GM12878 (cell line): ENCODE results near the gene RPS28. TPM values are rescaled to one million over a fixed set of nuclear protein-coding genes. Genes with fewer than 3 reads are reported as not detected.
A peak's percentile ranks its signal among the peaks of the same experiment; 100 is the strongest.

Experiments used
- ATAC-seq: fragments of 200-7000 bp; cut with Tn5 transposase; 3 replicates; pipeline ENCODE4 v1.9.1; 2020; ENCODE audit warnings: mild to moderate bottlenecking, moderate library complexity
- BruUV-seq: library from RNA; stranded (reverse); fragments of 400-500 nt; replicated peaks from 2 replicates; lab custom pipeline; 2021; lab: Mats Ljungman, UMichigan
- CTCF ChIA-PET: fragments of 300-600 bp; sonication (Branson Sonifier 250); formaldehyde crosslinking; extraction: SDS; loops from one replicate; lab custom pipeline; 2021; ENCODE audit warnings: inconsistent platforms; lab: Yijun Ruan, JAX
- POLR2A ChIA-PET: fragments of 350-600 bp; formaldehyde crosslinking; extraction: SDS; loops from one replicate; lab custom pipeline; 2021; ENCODE audit warnings: inconsistent platforms; lab: Charles Lee
- RAD21 ChIA-PET: fragments of 300-600 bp; sonication (Branson Sonifier 250); formaldehyde crosslinking; loops from one replicate; lab custom pipeline; 2023; ENCODE audit warnings: antibody characterized with exemption; ENCODE audit not compliant: unreplicated experiment; lab: Charles Lee
- SMC1A ChIA-PET: fragments of 300-600 bp; sonication (Branson Sonifier 250); formaldehyde crosslinking; loops from one replicate; lab custom pipeline; 2023; ENCODE audit not compliant: unreplicated experiment, uncharacterized antibody; lab: Charles Lee
- DNase-seq: peaks from one replicate; pipeline ENCODE4 v3.0.0-alpha.2; 2011; ENCODE audit warnings: low read depth, low spot score
- FAIRE-seq: peaks from 3 replicates; lab custom pipeline; 2011; peaks lifted over from hg19 to GRCh38; lab: Jason Lieb, UNC
- H2AFZ ChIP-seq: 2 replicates; pipeline ENCODE4 v1.6.0; 2011; ENCODE audit warnings: low read depth, low read length, control low read depth; ENCODE audit not compliant: control insufficient read depth
- H3K27ac ChIP-seq: 2 replicates; pipeline ENCODE4 v1.5.1; 2011; ENCODE audit warnings: control low read depth; ENCODE audit not compliant: control insufficient read depth, insufficient read depth
- H3K27me3 ChIP-seq, 2 experiments: replicated peaks in 1 of 2; 2 replicates each; pipeline versions ENCODE4 v1.6.0 to v1.6.1; 2011; ENCODE audit warnings: low read length in 1 of 2; ENCODE audit not compliant: control insufficient read depth in 2 of 2, insufficient read depth in 2 of 2
- H3K36me3 ChIP-seq, 2 experiments: 2 replicates each; pipeline ENCODE4 v1.5.1; 2011; ENCODE audit warnings: low read length in 1 of 2; ENCODE audit not compliant: control insufficient read depth in 2 of 2, insufficient read depth in 2 of 2
- H3K4me1 ChIP-seq: 2 replicates; pipeline ENCODE4 v1.6.1; 2011; ENCODE audit warnings: mild to moderate bottlenecking, low read length, moderate library complexity, mixed read lengths; ENCODE audit not compliant: control insufficient read depth, insufficient read depth
- H3K4me2 ChIP-seq: 2 replicates; pipeline ENCODE4 v1.6.0; 2011; ENCODE audit warnings: control low read depth; ENCODE audit not compliant: control insufficient read depth, insufficient read depth
- H3K4me3 ChIP-seq: fragments of 200-600 bp; sonication (generic); 2 replicates; pipeline ENCODE4 v1.5.1; 2016
- H3K79me2 ChIP-seq: 2 replicates; pipeline ENCODE4 v1.6.0; 2011; ENCODE audit warnings: low read length; ENCODE audit not compliant: control insufficient read depth, insufficient read depth
- H3K9ac ChIP-seq: 2 replicates; pipeline ENCODE4 v1.8.0; 2011; ENCODE audit warnings: low read length, control low read depth, mixed read lengths; ENCODE audit not compliant: control insufficient read depth, insufficient read depth
- H3K9me3 ChIP-seq: replicated peaks from 3 replicates; pipeline ENCODE4 v1.5.1; 2011; ENCODE audit warnings: mild to moderate bottlenecking, low read length; ENCODE audit not compliant: control insufficient read depth, insufficient read depth
- H4K20me1 ChIP-seq: 2 replicates; pipeline ENCODE4 v1.6.0; 2011; ENCODE audit not compliant: control insufficient read depth, insufficient read depth
- CBX5 ChIP-seq: sonication (generic); IDR thresholded peaks from 2 replicates; pipeline ENCODE4 v1.6.1; 2016; ENCODE audit warnings: low read depth, moderate library complexity, mild to moderate bottlenecking, inconsistent platforms
- CHD4 ChIP-seq: fragments of 200-600 bp; sonication (generic); IDR thresholded peaks from 2 replicates; pipeline ENCODE4 v1.6.1; 2016; ENCODE audit warnings: mild to moderate bottlenecking
- FOXK2 ChIP-seq: fragments of 450-650 bp; IDR thresholded peaks from 2 replicates; pipeline ENCODE4 v1.6.1; 2017; ENCODE audit warnings: mild to moderate bottlenecking, moderate library complexity
- GABPA ChIP-seq: IDR thresholded peaks from 2 replicates; pipeline ENCODE4 v1.6.1; 2014; ENCODE audit warnings: antibody characterized with exemption, low read depth, mild to moderate bottlenecking, inconsistent platforms
- MYB ChIP-seq: fragments of 150-350 bp; IDR thresholded peaks from 2 replicates; pipeline ENCODE4 v1.6.1; 2014; ENCODE audit warnings: mild to moderate bottlenecking, low read depth, low read length, borderline replicate concordance
- MYC ChIP-seq: IDR thresholded peaks from 2 replicates; pipeline ENCODE4 v1.6.1; 2011; ENCODE audit warnings: mild to moderate bottlenecking, low read length, moderate library complexity, inconsistent platforms; ENCODE audit not compliant: insufficient read depth, insufficient replicate concordance, insufficient read length, severe bottlenecking
- RAD51 ChIP-seq: fragments of 450-650 bp; IDR thresholded peaks from 2 replicates; pipeline ENCODE4 v1.6.1; 2016; ENCODE audit warnings: moderate library complexity, mild to moderate bottlenecking, inconsistent platforms
- ZNF384 ChIP-seq: IDR thresholded peaks from 2 replicates; pipeline ENCODE4 v1.6.1; 2012; ENCODE audit warnings: low read depth, mild to moderate bottlenecking, low read length, improper control_type of control experiment, borderline replicate concordance
- WGBS: methylation state at CpG from one replicate; pipeline ENCODE4 v1.1.6; 2016; ENCODE audit warnings: low lambda C conversion rate; ENCODE audit not compliant: insufficient replicate concordance, insufficient coverage; ENCODE audit errors: missing lambda C conversion rate; 5-methylcytosine and 5-hydroxymethylcytosine counted together
- in situ Hi-C: fragments of 300-500 bp; cut with MboI; formaldehyde crosslinking; loops from 9 replicates; pipeline ENCODE4 v1.14.3; 2018; ENCODE audit warnings: mixed read lengths
- intact Hi-C: fragments of 100-400 bp; cut with micrococcal nuclease; formaldehyde crosslinking; loops from one replicate; pipeline ENCODE4 v1.14.2; 2022; ENCODE audit not compliant: unreplicated experiment
- polyA plus RNA-seq, 11 experiments: library from polyadenylated mRNA; depleted of rRNA in 4 of 11; unstranded in 6 of 11; stranded (reverse) in 5 of 11; fragments of >200 nt; fragmentation: Nextera tagmentation in 4 of 11; fragmentation: Illumina TruSeq in 1 of 11; extraction: Ambion mirVana in 4 of 11; extraction: Trizol in 1 of 11; gene quantifications; 1 replicate in 1 of 11; 2 replicates in 10 of 11; pipeline versions ENCODE4 v1.2.1 to v1.2.3, GENCODE V29; 2011 to 2016; ENCODE audit warnings: inconsistent platforms in 2 of 11, missing spikeins in 2 of 11, low read depth in 1 of 11
- total RNA-seq, 4 experiments: library from RNA; depleted of rRNA in 3 of 4; stranded (reverse); fragments of >200 nt in 3 of 4; fragmentation: Illumina TruSeq in 1 of 4; extraction: Trizol in 1 of 4; gene quantifications; 2 replicates each; pipeline versions ENCODE4 v1.2.1 to v1.2.3, GENCODE V29; 2013 to 2021
- TF ChIP-seq, protein P1 (sequence below): fragments of 450-650 bp; IDR thresholded peaks from 2 replicates; pipeline ENCODE4 v1.6.1; 2016; ENCODE audit warnings: mild to moderate bottlenecking, moderate library complexity, borderline replicate concordance
- TF ChIP-seq, protein P2 (sequence below): fragments of 450-650 bp; IDR thresholded peaks from 2 replicates; pipeline ENCODE4 v1.6.1; 2016; ENCODE audit warnings: mild to moderate bottlenecking

RPS28 gene
- total and polyA plus RNA-seq, 10 of the 15 experiments (the other 5 are each of a cell fraction or from before 2014, with no cell fraction given) = 422 to 3,905 (median 1,580) TPM

DNA sequence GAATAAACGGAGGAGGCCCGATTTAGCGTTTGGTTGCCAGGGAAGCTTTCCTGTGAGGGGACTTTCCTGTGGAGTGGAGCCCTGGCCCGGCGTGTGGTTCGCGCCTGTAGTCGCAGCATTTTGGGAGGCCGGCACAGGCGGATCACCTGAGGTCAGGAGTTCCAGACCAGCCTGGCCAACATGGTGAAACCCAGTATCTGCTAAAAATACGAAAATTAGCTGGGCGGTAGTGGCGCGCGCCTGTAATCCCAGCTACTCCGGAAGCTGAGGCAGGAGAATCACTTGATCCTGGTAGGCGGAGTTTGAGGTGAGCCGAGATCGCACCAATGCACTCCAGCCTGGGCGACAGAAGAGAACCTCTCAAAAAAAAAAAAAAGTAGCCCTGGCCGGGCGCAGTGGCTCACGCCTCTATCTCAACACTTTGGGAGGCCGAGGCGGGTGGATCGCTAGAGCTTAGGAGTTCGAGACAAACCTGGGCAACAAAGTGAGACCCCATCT, 14.8 kb downstream of the RPS28 start:
- Histone ChIP-seq H3K27ac (no peak overlapping the region), H3K27me3 (peaks cover 2 to 5% of the 10 kb centered on the region in 2 experiments; a peak in 3 of 4 replicates), H3K4me1 (peaks cover 2% of the 10 kb centered on the region; the same call in 1 of the 2 replicates), H3K4me3 (no peak overlapping the region), H3K79me2 (no peaks in the 10 kb centered on the region), H2AFZ (peak overlapping the region; percentile 15; the same call in 1 of the 2 replicates), H3K36me3 (no peaks in the 10 kb centered on the region), H3K9ac (no peak overlapping the region)
- ChIA-PET CTCF (interaction anchor here (0.9 to 1.3 kb wide), 2 partner anchors 12 to 13 kb away, joined by 3 to 4 read pairs; no protein-coding TSS in a partner anchor), RAD21 (no interaction called here), POLR2A (no interaction called here), SMC1A (interaction anchor here (1.4 kb wide), 1 partner anchor 12 kb away, joined by 3 read pairs; no protein-coding TSS in a partner anchor)
- intact Hi-C loops = no loop called here
- ATAC-seq (no peak), FAIRE-seq (no peak)
- TF ChIP-seq CHD4 = no peak
- TF ChIP-seq, protein P1, sequence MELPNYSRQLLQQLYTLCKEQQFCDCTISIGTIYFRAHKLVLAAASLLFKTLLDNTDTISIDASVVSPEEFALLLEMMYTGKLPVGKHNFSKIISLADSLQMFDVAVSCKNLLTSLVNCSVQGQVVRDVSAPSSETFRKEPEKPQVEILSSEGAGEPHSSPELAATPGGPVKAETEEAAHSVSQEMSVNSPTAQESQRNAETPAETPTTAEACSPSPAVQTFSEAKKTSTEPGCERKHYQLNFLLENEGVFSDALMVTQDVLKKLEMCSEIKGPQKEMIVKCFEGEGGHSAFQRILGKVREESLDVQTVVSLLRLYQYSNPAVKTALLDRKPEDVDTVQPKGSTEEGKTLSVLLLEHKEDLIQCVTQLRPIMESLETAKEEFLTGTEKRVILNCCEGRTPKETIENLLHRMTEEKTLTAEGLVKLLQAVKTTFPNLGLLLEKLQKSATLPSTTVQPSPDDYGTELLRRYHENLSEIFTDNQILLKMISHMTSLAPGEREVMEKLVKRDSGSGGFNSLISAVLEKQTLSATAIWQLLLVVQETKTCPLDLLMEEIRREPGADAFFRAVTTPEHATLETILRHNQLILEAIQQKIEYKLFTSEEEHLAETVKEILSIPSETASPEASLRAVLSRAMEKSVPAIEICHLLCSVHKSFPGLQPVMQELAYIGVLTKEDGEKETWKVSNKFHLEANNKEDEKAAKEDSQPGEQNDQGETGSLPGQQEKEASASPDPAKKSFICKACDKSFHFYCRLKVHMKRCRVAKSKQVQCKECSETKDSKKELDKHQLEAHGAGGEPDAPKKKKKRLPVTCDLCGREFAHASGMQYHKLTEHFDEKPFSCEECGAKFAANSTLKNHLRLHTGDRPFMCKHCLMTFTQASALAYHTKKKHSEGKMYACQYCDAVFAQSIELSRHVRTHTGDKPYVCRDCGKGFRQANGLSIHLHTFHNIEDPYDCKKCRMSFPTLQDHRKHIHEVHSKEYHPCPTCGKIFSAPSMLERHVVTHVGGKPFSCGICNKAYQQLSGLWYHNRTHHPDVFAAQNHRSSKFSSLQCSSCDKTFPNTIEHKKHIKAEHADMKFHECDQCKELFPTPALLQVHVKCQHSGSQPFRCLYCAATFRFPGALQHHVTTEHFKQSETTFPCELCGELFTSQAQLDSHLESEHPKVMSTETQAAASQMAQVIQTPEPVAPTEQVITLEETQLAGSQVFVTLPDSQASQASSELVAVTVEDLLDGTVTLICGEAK = no peak
- no peak for TF ChIP-seq FOXK2
- no peak for TF ChIP-seq MYB
- no peak for TF ChIP-seq CBX5
- no peak for TF ChIP-seq GABPA
- TF ChIP-seq RAD51 = no peak
- no peak for TF ChIP-seq ZNF384
- TF ChIP-seq, protein P2, sequence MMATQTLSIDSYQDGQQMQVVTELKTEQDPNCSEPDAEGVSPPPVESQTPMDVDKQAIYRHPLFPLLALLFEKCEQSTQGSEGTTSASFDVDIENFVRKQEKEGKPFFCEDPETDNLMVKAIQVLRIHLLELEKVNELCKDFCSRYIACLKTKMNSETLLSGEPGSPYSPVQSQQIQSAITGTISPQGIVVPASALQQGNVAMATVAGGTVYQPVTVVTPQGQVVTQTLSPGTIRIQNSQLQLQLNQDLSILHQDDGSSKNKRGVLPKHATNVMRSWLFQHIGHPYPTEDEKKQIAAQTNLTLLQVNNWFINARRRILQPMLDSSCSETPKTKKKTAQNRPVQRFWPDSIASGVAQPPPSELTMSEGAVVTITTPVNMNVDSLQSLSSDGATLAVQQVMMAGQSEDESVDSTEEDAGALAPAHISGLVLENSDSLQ = no peak
- TF ChIP-seq MYC = no peak
- TF ChIP-seq, all 136 proteins: peak for 0
- WGBS = 2% methylated on average over 27 of the region's 27 CpGs
- Histone ChIP-seq H3K9me3 (no peaks in the 10 kb centered on the region), H4K20me1 (no peaks in the 10 kb centered on the region), H3K4me2 (peak overlapping the region; percentile 50)
- no peak for DNase-seq
- BruUV-seq = no TSS peak
- in situ Hi-C loops = no loop called here
